CD4-positive, alpha-beta T cell treated with Interferon gamma for 1 hour (primary cell): ENCODE data around the gene REPS2.
"Not testable (repeated sequence)": the region's sequence is repeated elsewhere in the genome, so short reads cannot be mapped to it uniquely, and the experiment has no call there.

ENCODE experiments used
- DNase-seq: peaks from one replicate; pipeline ENCODE4 v3.0.0-alpha.2; 2020

REPS2 gene

DNA sequence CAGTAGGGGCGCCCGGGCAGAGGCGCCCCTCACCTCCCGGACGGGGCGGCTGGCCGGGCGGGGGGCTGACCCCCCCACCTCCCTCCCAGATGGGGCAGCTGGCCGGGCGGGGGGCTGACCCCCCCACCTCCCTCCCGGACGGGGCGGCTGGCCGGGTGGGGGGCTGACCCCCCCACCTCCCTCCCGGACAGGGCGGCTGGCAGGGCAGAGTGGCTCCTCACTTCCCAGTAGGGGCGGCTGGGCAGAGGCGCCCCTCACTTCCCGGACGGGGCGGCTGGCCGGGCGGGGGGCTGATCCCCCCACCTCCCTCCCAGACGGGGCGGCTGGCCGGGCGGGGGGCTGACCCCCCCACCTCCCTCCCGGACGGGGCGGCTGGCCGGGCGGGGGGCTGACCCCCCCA is 18.5 kb downstream of the REPS2 start:
- DNase-seq = not testable (repeated sequence)

DNA sequence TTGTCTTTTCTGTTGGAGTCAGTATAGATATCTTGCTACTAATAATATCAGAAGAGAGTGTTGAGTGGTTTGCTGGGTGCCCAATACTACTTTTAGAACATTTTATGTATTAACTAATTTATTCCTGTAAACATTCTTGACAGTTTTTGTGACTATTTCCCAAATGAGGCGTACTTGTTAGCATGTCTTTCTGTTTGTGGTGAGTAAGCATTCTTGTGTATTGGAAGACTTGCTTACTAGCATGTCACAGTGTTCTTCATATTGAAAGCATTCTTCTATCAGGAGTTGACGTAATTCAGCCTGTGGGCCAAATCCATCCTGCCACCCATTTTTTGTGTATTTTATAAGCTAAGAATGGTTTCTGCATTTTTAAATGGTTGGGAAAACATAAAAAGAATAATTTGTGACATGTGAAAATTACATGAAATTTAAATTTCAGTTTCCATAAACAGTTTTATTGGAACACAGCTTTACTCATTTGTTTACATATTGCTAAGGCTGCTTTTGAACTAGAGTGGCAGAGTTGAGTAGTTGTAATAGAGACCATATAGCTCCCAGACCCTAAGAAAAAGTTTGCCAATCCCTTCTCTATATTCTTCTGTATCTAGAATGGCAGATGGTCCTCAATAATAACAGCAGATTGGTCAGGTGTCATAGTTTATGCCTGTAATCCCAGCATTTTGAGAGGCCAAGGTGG is 20.4 kb downstream of the REPS2 start:
- no peak for DNase-seq

DNA sequence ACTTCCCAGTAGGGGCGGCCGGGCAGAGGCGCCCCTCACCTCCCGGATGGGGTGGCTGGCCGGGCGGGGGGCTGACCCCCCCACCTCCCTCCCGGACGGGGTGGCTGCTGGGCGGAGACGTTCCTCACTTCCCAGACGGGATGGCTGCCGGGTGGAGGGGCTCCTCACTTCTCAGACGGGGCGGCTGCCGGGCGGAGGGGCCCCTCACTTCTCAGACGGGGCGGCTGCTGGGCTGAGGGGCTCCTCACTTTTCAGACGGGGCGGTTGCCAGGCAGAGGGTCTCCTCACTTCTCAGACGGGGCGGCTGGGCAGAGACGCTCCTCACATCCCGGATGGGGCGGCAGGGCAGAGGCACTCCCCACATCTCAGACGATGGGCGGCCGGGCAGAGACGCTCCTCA is 22.3 kb downstream of the REPS2 start:
- not testable (repeated sequence) for DNase-seq

DNA sequence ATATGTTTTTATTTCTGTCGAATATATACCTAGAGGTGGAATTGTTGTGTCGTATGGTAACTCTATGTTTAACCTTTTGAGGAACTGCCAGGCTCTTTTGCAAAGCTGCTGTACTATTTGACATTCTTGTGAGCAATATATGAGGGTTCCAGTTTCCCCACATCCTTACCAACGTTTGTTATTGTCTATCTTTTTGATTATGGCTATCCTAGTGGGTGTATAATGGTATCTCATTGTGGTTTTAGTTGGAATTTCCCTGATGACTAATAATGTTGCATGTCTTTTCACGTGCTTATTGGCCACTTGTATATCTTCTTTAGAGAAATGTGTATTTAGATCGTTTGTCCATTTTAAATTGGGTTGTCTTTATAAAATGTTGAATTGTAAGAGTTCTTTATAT is 24.5 kb downstream of the REPS2 start:
- no peak for DNase-seq

DNA sequence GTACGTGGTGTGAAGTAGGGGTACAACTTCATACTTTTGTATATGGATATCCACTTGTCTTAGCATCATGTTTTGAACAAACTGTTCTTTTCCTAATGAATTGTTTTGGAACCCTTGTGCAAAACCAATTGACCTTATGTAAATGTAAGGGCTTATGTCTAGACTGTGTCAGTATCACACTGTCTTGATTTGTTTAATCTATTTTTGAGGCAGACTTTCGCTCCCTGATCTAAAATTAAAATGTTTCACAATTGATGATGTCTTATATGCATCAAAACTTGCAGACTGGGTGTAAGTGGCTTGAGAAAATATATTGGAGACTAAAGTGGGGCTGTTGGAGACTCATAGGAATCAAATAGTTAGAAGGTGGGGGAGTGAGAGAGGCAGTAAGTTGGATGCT is 25.2 kb downstream of the REPS2 start:
- no peak for DNase-seq

DNA sequence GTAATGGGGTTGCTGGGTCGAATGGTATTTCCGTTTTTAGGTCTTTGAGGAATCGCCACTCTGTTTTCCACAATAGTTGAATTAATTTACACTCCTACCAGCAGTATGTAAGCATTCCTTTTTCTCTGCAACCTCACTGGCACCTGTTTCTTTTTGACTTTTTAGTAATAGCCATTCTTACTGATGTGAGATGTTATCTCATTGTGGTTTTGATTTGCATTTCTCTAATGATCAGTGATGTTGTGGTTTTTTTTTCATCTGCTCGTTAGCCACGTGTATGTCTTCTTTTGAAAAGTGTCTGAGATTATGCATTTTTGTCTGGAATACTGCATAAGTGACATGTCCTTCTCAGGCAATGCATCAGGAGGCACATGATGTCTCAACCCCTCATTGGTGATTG is 28.8 kb downstream of the REPS2 start:
- no peak for DNase-seq

DNA sequence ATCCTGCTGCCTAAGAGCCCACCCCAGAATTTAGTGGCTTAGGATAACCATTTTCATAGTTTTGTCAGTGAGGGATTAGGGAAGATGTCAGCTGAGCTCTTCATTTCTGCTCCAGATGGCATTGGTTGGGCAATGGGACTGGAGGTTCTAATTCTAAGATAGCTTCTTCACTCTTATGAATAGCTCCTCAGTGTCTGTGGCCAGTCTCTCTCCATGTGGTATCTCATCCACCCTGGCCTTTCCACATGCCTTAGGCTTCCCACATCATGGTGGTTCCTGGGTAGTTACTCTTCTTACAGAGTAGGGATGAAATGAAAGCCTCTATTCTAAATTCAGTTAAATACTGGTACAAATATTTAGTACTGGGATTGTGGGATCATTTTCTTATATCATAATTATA is 31.3 kb downstream of the REPS2 start:
- no peak for DNase-seq

DNA sequence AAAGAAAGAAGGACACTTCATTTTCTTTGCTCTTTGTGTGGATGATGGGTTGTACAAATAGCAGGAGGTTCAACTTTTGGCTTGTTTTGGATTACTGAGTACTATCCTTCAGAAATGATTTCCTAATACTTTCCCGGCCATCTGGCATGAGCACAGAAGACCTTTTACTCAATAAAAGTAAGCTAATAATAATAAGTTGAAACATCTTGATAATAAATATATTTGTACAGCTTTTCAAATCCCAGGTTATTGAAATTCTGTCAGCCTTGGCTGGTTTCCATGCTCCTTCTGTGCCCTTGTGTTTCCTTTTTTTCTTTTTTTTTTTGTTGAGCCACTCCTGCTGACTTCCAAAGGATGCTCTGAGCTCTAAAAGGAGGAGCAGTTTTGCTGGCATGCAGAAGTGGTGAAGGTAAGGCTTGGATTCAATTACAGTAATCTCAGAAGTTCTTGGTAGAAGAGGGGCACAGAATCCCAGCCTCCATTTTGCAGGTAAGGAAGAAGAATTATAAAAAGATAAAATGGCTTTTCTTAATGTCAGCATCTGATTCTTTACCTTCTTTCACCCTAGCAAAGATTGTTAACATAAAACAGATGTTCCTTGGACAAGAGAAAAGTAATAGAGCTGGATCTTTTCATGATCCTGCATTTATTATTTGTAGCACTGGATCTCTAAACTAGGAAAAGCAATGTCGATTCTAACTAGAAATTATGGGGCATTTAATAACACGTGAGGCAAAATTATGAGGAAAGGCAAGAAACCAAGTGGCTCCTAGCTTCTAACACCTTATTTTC is 31.9 kb downstream of the REPS2 start:
- no peak for DNase-seq

DNA sequence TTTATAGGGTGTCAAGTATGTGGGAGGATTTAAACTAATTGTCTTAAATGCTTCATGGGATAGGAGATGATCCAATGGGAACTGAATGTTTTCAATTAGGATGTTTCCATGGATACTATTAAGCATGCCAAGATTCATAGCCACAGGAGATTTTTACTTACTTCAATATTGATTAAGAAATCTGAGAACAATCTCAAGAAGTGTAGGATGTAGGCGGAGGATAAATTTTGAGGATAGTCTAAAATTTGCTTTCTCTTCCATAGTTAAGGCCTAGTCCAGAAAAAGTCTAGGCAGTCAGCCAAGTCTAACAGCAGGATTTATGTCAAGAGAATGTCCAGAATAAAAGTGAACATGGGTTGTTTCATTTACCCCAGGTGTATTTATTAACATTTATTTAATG is 32.8 kb downstream of the REPS2 start:
- DNase-seq = no peak

DNA sequence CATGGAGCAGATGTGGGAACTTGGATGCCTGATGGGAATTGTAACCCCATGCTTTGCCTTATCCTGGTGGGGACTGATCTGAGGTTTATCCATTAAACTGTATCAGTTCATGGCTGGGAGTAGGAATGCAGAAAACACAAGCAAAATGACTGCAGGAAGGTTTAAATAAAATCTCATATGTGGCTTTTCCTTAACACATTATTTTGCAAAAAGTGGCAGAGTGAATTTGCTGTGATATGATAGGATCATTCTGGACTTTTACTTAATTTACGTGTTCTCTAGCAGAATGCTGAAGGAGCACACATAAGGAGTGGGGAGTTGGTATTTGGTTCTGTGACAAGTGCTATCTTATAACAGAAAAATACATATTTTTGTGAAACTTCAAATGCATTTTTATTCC is 34.8 kb downstream of the REPS2 start:
- no peak for DNase-seq

DNA sequence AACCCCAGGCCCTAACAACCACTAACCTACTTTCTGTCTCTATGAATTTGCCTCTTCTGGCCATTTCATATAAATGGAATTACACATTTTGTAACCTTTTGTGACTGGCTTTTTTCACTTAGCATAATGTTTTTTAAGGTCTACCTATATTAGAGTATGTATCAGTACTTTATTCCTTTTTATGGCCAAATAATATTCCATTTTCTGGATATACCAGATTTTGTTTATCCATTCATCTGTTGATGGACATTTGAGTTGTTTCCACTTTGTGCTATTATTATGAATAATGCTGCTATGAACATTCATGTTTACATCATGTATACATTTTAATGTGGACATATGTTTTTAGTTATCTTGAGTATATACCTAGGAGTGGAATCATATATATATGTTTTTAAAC is 35.5 kb downstream of the REPS2 start:
- DNase-seq = no peak

DNA sequence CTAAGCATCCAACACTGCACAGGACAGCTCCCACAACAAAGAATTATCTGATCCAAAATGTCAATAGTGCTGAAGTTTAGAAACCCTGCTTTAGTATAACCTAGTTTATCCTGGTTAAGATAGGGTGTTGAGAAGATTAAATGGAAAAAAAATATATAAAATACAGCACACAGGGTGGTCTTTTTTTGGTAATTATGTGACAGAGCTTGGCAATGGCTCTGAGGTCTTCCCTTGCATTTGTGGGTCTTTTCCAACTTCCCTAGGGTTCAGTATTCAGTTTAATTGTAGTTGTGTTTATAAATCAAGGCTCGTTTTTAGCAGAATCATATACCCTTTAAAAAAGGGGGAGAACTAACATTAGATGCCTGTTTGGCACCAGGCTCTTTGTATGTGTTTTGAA is 36.6 kb downstream of the REPS2 start:
- no peak for DNase-seq

DNA sequence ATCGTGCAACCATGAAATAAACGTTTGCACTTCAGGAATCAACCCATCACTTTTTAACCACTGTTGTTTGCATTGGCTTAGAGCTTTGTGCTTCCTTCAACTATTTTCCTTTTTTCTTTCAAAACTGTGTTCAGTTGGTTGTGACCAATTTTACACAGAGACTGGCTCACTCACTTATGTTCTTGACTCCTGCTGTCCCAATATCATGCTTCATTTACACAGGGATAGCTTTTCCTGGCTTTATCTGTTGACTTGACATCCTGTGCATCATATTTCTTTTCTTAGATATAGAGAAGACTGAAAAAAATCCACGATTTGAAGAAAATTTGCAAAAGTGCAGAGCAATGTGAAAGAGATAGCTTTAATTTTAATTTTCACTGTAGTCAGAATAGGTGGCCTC is 38.8 kb downstream of the REPS2 start:
- DNase-seq = no peak

DNA sequence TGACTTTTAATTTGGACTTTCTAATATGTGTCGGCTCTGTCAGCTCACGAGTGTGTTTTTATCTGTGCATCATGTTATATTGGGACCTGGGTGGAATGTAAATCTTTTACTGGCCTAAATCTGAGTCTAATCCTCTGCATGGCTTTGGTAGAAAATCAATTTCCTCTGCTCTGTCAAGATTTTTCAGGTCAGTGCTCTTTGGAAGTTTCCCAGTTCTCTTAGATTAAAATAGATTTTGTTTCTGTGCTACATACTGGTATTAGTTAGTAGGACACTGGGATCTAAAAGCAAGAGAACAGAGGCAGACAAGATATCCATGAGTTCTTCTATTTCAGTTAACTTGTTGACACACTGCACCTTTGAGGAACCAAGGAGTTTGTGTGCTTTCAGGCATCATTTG is 39.7 kb downstream of the REPS2 start:
- DNase-seq = no peak

DNA sequence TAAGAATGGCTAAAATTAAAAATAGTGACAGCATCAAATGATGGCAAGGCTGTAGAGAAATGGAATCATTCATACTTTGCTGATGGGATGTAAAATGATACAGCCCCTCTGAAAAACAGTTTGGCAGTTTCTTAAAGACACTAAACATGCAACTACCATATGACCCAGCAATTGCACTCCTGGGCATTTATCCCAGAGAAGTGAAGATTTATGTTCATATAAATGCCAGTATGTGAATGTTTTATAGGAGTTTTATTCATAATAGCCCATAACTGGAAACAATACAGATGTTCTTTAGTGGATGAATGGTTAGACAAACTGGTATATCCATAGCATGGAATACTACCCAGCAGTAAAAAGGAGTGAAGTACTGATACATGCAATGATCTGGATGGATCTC is 43.3 kb downstream of the REPS2 start:
- no peak for DNase-seq

DNA sequence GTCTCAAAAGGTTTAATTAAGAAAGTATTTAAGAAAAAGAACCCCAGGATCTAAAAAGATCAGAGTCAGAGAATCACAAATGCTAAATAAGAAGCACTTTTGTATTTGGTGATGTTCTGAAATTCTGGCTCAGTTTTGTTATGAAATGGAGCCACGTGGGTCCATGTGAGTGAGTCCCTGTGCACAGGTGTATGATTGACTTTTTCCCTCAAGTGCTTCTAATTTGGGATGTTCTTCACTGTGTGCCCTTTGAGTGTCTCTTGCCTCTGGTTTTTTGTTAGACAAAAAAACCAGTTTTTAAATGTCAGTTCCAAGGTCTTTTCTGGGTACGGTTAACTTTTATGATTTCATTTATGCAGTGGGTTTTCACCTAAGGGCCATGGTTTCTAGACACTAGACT is 44.4 kb downstream of the REPS2 start:
- DNase-seq = no peak

DNA sequence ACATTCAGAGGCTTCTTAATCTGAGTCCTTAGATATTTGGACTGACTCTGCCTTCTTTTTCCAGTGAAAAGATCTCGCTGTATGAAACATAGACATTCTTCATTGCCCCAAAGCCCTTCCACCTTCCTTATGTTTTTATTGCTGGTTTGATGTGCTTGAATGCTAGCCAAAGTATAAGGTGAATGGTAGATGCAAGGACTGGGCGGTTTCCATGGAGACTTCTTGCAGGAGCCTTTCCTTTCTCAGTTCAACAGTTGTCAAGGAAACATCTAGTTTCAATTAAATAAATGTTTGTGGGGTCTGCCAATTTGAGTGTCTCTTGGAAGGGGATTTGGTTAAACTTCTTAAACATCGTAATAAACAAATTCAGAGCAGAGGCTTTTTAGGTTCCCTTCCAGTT is 46.0 kb downstream of the REPS2 start:
- DNase-seq = no peak

DNA sequence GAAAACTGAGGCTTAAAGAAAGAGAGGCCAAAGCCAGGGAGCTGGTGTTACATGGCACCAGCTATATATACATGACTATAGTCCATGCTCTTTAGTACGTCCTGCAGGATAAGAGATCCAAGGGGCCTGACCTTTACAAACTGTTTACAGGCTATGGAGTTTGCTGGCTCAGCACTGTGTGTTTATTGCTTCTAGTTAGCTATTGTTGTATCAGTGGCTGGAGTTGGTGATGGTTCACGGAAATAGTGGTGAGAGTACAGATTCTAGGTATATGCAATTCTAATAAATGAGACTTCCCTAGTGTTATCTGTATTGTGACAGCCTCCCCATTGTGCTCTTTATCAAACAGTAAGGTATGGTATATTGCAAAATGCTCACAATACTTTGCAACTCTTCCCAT is 46.5 kb downstream of the REPS2 start:
- DNase-seq = no peak

DNA sequence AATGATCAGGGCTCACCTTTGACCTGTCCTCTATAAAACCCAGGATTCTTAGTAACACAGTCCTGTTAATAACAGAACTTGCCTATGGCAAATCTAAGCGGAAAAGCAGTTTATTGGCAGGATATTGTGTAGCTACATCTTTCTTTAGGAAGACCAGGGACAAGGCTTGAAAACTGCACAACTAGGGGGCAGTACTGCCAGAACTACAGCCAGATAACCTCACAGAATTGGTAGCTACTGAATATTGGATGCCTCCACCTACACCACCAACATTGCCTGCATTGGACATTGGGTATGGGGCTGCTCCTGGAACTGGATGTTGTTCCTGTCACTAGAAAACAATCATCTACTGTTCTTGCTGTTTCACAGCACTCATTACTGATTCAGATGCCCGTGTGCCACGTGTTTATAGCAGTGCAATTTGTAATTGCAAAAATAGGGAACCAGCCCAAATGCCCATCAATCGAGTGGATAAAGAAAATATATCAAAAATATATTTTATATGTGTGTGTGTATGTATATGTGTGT is 47.4 kb downstream of the REPS2 start:
- DNase-seq = no peak

DNA sequence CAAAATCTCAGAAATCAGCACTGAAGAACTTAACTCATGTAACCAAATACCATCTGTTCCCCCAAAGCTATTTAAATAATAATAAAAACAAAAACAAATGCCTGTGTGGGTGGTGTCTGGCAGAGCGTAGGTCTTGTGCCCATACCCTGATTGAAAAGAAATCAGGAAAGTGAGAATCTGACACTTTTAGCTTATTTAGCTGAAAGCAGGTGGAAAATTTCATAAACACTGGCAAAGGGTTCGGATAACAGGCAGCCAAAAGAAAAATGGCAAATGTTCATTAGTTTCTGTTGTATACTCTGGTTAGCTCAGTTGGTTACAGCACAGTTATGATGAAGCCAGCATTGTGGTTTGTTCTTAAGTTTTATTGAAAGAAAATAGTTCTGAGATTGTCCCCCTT is 48.3 kb downstream of the REPS2 start:
- no peak for DNase-seq

DNA sequence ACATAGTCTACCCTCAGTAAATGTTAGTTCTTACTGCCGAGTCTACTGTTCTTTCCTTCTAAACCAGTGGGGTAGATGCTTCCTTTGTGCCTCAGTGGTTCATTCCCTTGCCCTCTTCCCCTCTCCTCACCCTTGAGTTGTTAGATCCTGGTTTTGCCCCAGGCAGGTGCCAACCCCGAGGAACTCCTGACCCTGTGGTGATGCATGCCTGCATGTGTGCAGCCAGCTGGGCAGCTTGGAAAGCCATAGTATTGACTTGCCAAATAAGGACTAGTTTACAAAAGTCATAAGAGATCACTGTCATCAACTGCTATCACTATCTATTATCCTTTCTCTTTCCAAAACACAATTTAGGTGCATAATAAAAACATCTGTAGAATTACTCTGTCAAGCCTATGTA is 50.9 kb downstream of the REPS2 start:
- DNase-seq = no peak

DNA sequence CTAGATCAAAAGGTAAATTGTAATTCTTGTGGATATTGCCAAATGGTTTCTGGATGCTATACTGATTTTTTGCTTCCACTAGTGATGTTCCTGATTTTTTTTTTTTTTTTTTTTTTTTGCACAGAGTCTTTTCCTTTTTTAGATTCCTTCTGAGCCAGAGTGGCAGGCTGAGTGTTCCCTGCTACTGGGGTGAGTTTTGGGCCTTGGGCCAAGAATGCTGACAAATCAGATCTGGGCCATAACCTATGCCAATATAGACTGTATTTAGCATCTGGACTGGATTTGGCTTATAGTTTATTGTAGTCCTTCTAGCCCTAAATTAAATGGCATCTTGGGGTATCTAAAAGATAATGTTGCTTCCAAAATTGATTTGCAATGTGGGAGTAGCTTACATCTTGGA is 52.8 kb downstream of the REPS2 start:
- DNase-seq = no peak

DNA sequence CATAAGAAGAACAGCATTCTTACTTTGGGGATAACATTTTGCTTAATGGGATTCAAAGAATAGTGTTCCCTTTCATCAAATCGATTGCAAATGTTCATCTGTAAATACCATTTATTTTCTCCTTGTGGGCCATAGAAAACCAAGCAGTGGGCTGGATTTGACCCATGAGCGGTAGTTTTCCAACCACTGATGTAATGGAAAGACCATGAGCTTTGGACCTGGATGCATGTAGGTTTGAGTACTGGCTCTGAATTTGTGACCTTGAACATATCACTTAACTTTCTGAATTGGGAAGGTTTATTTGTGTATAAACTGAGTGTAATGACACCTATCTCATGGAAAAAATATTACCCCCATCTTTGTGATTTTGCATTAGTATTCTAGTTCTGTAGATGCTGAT is 54.3 kb downstream of the REPS2 start:
- no peak for DNase-seq

DNA sequence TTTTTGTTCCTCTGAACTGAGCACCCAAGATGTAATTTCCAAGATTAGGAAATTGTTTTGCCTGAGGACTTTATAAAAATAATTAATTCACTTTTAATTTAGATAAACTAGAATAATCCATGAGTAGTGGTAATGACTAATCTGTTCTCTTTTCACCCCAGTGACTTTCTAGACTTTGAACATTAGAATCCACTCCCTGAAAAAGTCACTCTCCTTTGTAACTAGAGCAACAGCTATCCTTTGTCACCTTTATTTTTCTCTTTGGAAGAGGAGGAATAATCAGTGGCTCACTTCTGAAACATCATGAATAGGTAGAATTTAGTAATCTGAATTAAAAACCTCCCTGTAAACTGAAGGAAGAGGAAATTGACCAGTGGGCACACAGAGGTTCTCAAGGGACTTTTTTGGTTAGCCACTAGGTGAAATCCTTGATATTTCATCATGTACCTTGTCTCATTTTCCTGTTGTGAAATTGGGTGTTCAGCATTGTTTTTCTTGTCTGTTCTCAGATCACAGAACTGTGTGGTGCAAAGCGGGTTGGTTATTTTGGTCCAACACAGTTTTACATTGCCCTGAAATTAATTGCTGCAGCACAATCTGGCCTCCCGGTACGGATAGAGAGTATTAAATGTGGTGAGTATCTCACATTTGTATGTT is 59.4 kb downstream of the REPS2 start:
- no peak for DNase-seq
